GM20431 (cell line): ENCODE measurements around the gene POLD1.
"Not testable (repeated sequence)": the region's sequence is repeated elsewhere in the genome, so short reads cannot be mapped to it uniquely, and the experiment has no call there.

Experiments
- in situ Hi-C: fragments of 300-500 bp; cut with MseI, MboI; formaldehyde crosslinking; loops from one replicate; pipeline ENCODE4 v1.15.0; 2020; ENCODE audit warnings: low sequenced_read_pairs; ENCODE audit not compliant: unreplicated experiment

Gene POLD1

GRCh38 chr19:50383852-50384684 is at the start of gene POLD1:
Gene POLD1 (plus strand): TSS chr19:50384347. CDS start chr19:50398852, 14,505 bp downstream.
- in situ Hi-C loops, result no loop called here

DNA sequence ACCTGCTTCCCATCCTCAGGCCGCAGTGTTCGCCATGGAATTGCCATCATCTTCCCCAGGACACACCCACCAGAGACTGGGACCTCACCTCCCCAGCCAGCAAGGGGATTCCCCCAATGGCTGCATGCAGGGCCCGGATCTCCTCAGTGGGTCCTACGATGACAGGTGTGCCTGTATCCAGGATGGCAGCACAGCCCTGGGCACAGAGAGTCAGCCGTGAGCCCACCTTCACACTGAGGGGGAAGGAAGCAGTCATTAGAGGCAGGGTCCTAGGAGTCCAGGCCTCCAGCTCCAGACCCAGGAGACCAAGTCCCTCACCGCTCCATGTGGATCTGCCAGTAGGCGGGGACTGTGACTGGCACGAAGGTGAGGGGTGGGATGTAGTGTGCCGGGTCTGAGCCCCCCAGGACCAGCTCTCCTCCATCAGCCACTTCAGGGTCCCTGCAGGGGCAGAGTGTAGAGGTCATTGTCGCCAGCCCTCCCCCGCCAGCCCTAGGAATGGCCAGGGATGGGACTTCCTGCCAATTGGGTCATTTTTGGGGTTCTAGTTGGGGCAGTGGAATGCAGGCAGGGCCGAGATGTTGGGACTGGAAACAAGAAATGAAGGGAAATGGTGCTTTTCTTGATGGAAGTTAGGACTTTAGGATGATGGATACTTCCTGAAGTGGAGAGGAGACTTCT is 49.3 kb upstream of the POLD1 start:
- in situ Hi-C loops, result no loop called here

DNA sequence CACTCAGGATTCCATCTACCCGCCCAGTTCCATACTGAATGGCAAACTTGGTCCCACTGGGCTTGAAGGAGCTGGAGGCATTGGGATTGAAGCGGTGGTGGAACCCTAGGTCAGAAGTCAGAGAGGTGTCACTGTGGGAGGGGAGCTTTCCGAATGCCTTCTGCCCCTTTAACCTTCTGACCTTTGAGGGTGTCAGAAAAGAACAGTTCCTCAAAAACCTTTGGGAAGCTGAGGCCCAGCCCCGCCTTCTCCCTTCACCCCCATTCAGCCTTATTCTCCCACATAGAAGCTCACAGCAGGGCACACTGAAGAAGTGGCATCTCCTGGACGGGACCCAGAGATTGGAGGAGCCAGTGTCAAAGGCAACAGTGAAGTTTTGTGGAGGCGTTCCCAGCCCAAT is 47.1 kb upstream of the POLD1 start:
- in situ Hi-C loops, result not testable (repeated sequence)

- in situ Hi-C loops, result no loop called here
These were observed 43.8 kb upstream of the POLD1 start for GRCh38 chr19:50340331-50340730.

DNA sequence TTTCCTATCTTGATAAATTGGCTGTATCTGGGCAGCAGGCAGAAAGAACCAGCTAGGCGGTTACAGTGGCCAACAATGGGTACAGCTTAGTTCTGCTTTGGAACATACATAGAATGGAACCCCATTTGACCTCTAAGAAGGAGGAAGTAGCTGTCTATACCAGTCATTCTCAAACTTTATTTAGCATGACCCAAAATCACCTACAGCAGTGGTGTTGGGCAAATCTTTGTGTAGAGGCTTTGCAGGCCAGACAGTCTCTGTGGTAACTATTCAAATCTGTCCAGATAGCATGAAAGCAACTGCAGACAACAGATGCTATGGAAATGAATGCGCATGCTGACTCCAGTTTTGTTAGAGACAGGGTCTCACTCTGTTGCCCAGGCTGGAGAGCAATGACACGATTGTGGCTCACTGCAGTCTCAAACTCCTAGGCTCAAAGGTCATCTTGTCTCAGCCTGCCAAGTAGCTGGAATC is 43.0 kb upstream of the POLD1 start:
- in situ Hi-C loops, result no loop called here

- in situ Hi-C loops, result no loop called here
These were observed 39.4 kb upstream of the POLD1 start for GRCh38 chr19:50344661-50345318.

DNA sequence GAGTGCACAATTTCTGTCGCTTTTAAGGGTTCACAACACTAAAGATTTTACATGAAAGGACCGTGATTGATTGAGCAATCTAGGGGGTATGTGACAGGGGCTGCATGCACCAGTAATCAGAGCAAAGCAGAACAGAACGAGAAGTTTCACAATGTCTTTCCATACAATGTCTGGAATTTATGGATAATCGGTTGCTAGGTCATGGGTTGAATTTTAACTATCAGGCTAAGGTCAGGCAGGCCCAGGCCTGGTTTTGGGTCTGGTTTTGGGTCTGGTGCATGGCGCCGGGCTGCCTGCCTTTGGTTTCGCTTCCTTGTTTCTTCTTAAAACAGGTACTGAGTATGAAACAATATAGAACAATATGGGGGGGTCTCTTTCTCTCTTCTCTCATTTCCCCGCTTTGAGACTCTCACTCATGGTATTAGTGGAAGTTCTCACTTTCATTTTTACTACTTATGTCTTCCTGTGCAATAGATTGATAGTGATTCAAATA is 37.0 kb upstream of the POLD1 start:
- in situ Hi-C loops, result not testable (repeated sequence)

DNA sequence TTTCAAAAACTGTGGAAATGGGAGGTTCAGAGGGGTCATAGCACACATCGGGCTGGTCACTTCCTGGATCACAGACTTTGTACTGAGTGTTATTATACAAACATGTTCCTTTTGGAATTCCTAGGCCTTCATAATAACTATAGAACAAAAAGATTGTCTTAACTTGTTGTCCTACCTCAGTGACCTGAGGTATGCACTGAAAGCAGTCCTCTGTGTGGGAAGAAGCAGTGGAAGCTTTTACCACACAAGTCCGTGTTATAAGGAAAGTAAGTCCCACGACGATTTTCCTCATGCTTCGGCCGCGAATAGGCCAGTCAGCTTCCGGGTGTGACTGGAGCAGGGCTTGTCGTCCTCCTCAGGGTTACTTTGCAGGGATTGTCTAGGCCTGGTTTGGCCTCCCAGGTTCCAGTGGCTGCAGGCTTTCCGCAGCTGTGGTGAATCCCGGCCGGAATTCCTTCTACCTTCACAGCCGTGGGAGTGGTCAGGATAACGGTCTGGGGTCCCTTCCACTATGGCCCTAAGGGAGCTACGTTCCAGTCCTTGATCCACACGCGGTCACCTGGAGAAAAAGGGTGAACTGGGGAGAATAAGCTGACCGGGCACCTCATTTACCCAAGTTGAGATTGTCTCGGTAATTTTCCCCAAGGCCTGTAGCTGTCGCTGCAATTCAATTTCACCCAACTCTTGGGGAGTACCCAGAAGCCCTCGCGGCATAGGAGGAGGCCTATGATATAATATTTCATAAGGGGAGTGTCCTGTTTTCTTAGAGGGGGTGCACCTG is 34.7 kb upstream of the POLD1 start:
- in situ Hi-C loops, result loop anchor here (25.0 kb wide), 1 partner anchor 438 kb away; the partner anchor contains the start of gene ACP4

- in situ Hi-C loops, result loop anchor here (25.0 kb wide), 1 partner anchor 435 kb away; the partner anchor contains the start of gene ACP4
These were observed 31.9 kb upstream of the POLD1 start for GRCh38 chr19:50352242-50352641.

GRCh38 chr19:50353487-50353880 is 30.7 kb upstream of the POLD1 start:
- in situ Hi-C loops, result loop anchor here (25.0 kb wide), 1 partner anchor 434 kb away; the partner anchor contains the start of gene ACP4

- in situ Hi-C loops, result loop anchor here (25.0 kb wide), 1 partner anchor 431 kb away; the partner anchor contains the start of gene ACP4
These were observed 27.4 kb upstream of the POLD1 start for GRCh38 chr19:50356691-50357177.

DNA sequence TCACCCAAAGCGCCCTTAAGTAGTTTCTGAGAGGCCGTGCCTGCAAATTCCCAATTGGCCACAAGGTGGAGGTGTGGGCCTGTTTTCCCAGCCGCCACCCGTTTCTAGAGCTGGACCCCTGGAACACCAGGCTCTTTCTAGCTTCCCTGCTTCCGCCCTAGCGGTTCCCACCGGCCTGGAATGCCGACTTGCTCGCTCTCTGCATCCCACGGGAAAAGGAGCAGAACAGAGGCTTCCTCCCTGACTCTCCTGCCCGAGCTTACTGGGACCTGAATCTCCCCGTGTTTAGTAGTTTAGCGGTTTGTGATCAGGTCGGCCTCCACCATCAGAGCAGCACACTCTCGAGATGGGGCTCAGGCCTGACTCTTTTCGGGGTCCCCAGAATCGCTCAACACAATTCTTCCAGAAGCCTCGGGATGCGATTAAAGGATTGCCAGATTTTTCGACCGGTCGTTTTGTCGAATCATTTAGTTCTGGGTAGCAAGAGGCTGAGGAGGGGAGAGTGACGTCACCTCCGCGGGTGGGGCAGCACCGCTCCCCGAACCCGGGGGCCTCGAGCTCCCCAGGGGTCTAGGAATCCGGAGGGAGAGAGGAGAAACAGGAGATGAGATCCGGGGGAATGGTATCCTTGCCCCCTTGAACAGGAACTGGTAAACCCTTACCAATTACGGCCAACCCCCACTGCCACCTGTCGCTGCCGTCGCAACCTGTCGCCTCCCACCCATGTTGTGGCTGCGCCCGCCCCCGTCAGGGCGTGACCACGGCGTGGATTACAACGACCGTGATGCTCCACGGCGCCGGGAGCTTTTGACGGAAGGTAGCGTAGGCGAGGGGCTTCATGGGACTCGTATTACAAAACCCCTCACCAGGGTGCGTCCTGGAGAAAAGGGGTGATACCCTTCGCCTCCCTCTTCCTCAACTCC is 26.7 kb upstream of the POLD1 start:
- in situ Hi-C loops, result loop anchor here (25.0 kb wide), 1 partner anchor 430 kb away; the partner anchor contains the start of gene ACP4

- in situ Hi-C loops, result loop anchor here (25.0 kb wide), 1 partner anchor 429 kb away; the partner anchor contains the start of gene ACP4
These were observed 25.4 kb upstream of the POLD1 start for GRCh38 chr19:50358483-50359327.

- in situ Hi-C loops, result loop anchor here (25.0 kb wide), 1 partner anchor 428 kb away; the partner anchor contains the start of gene ACP4
These were observed 24.8 kb upstream of the POLD1 start for GRCh38 chr19:50359328-50359818.

GRCh38 chr19:50361290-50362029 is 22.7 kb upstream of the POLD1 start:
- in situ Hi-C loops, result loop anchor here (25.0 kb wide), 1 partner anchor 426 kb away; the partner anchor contains the start of gene ACP4

DNA sequence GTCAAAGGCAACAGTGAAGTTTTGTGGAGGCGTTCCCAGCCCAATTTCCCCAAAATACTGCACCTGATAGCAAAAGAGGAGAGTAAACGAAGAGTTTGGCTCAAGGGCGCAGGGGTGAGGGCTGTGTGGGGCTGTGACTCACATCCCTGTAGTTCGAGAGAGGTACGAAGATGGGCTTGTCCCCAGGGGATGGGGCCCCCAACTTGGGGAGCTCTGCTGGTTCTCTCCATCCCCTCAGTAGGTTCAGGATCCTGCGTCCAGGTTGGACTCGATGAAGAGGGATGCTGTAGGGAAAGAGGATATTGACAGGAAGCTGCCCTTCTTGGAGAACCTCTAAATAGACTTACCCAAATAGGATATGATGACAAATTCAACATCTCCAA is 22.1 kb upstream of the POLD1 start:
- in situ Hi-C loops, result loop anchor here (25.0 kb wide), 1 partner anchor 425 kb away; the partner anchor contains the start of gene ACP4
